Amniotic stem cell (primary cell): Measurements from ENCODE around the gene MAP1LC3B.
A peak's percentile ranks its signal among the peaks of the same experiment; 100 is the strongest.
"Not testable (repeated sequence)": the region's sequence is repeated elsewhere in the genome, so short reads cannot be mapped to it uniquely, and the experiment has no call there.

Source experiments
- DNase-seq: peaks from one replicate; lab custom pipeline; 2025; lab: John Stamatoyannopoulos, UW

Gene MAP1LC3B

GRCh38 chr16:87380881-87381280 is 11.3 kb upstream of the MAP1LC3B start:
- DNase-seq: no peak

GRCh38 chr16:87382023-87382785 is 9.9 kb upstream of the MAP1LC3B start:
- no peak for DNase-seq

GRCh38 chr16:87383505-87384161 is 8.5 kb upstream of the MAP1LC3B start, which contains the start of gene FBXO31:
FBXO31 (minus strand) TSS chr16:87383776; CDS start chr16:87383744, 32 bp downstream.
- peak; percentile 81 for DNase-seq

GRCh38 chr16:87384162-87384874 is 7.8 kb upstream of the MAP1LC3B start:
- no peak for DNase-seq

- DNase-seq: not testable (repeated sequence)
These were observed 7.3 kb upstream of the MAP1LC3B start for GRCh38 chr16:87384875-87385167.

- peak; percentile 88 for DNase-seq
These were observed 4.0 kb upstream of the MAP1LC3B start for GRCh38 chr16:87387942-87388817.

- no peak for DNase-seq
These were observed 3.4 kb upstream of the MAP1LC3B start for GRCh38 chr16:87388818-87389134.

GRCh38 chr16:87389245-87389644 is 2.9 kb upstream of the MAP1LC3B start:
- no peak for DNase-seq

- DNase-seq: not testable (repeated sequence)
These were observed 2.2 kb upstream of the MAP1LC3B start for GRCh38 chr16:87389914-87390313.

GRCh38 chr16:87390641-87391323 is 1.4 kb upstream of the MAP1LC3B start:
- DNase-seq: no peak

GRCh38 chr16:87391324-87391949 is 699 bp upstream of the MAP1LC3B start:
- no peak for DNase-seq

GRCh38 chr16:87392821-87393679 is 914 bp downstream of the MAP1LC3B start:
- no peak for DNase-seq

GRCh38 chr16:87393680-87394055 is 1.5 kb downstream of the MAP1LC3B start:
- no peak for DNase-seq

GRCh38 chr16:87395181-87395842 is 3.2 kb downstream of the MAP1LC3B start:
- no peak for DNase-seq

- no peak for DNase-seq
These were observed 12.9 kb downstream of the MAP1LC3B start for GRCh38 chr16:87404764-87405625.

- no peak for DNase-seq
These were observed 14.5 kb downstream of the MAP1LC3B start for GRCh38 chr16:87406495-87407088.

- no peak for DNase-seq
These were observed 15.5 kb downstream of the MAP1LC3B start for GRCh38 chr16:87407511-87408112.

- no peak for DNase-seq
These were observed 17.0 kb downstream of the MAP1LC3B start for GRCh38 chr16:87409153-87409552.
